IPS-20b (cell line): ENCODE measurements around the gene ZBTB12.
A peak's percentile ranks its signal among the peaks of the same experiment; 100 is the strongest.

ENCODE experiments used
- H3K27ac ChIP-seq: one replicate; pipeline ENCODE4 v1.5.1; 2013; ENCODE audit warnings: low read length
- H3K27me3 ChIP-seq: 2 replicates; pipeline ENCODE4 v1.6.1; 2013; ENCODE audit warnings: mild to moderate bottlenecking, low read length, inconsistent platforms; ENCODE audit not compliant: insufficient read depth
- H3K36me3 ChIP-seq: 2 replicates; pipeline ENCODE4 v1.6.1; 2013; ENCODE audit warnings: low read depth, mild to moderate bottlenecking, inconsistent platforms, low read length, moderate library complexity; ENCODE audit not compliant: insufficient read depth
- H3K4me1 ChIP-seq: 2 replicates; pipeline ENCODE4 v1.6.1; 2013; ENCODE audit warnings: mild to moderate bottlenecking, control low read depth, inconsistent platforms, low read length, moderate library complexity; ENCODE audit not compliant: insufficient read depth
- H3K4me3 ChIP-seq: 2 replicates; pipeline ENCODE4 v1.5.1; 2013; ENCODE audit warnings: mild to moderate bottlenecking, low read length, inconsistent platforms
- H3K9ac ChIP-seq: 2 replicates; pipeline ENCODE4 v1.6.1; 2013; ENCODE audit warnings: low read depth, mild to moderate bottlenecking, inconsistent platforms, low read length, moderate library complexity
- H3K9me3 ChIP-seq: 2 replicates; pipeline ENCODE4 v1.6.1; 2013; ENCODE audit warnings: mild to moderate bottlenecking, low read depth, low read length, inconsistent platforms; ENCODE audit not compliant: insufficient read depth

Gene ZBTB12

DNA sequence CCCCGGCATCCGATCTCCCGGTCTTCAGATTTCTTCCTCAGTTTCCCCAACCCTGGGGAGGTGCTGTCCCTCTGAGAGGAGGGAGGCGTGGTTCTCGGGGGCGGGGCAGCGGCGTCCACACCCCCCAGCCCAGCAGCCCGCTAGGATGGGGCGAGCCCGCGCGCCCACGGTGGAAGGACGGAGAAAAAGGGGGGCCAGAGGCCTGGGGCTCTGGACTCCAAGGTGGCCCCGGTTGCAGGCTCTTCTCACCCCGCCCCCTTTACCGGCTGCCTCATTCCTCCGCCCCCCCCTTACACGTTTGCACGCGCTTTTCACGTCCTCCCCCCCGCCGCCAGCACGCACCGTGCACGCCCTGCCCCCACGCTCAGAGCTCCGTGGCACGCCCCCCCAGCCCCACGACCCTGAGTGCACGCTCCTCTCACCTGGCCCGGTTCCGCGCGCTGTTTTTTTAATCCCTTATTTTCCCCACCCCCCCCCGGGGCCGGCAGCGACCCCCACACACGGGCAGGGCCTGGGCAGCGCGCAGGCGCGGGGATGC, 402 bp downstream of the ZBTB12 start:
- peak overlapping the region; percentile 68; the same call in 1 of the 2 replicates for H3K4me3 ChIP-seq
- H3K36me3 ChIP-seq = peaks cover 8% of the 10 kb centered on the region
- peak overlapping the region; percentile 74; the same call in 1 of the 2 replicates for H3K9ac ChIP-seq
- no peaks in the 10 kb centered on the region for H3K27me3 ChIP-seq
- H3K4me1 ChIP-seq = peaks cover 7% of the 10 kb centered on the region; the same call in 1 of the 2 replicates
- H3K27ac ChIP-seq = no peak overlapping the region
- no peaks in the 10 kb centered on the region for H3K9me3 ChIP-seq

DNA sequence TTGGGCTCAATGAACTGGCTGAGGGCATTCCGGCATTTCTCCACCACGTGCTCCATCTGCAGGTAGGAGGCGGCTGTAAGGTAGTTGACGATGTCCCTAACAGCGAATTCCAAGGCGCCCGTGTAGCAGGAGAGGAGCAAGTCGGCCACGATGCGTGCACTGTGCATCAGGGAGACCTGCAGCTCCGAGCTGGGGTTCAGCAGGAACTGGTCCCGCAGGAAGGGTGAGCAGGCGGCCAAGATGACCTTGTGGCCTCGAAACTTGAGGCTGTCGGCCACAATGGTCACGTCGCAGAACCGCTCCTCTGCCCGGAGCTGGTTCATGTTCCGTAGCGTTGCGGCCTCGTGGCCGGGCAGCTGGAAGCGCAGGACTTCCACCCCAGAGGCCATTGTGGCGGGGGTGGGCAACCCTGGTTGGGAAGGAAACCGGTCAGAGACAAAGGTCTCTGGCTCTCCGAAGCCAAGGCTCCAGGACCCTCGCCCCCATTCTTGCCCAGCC, 920 bp downstream of the ZBTB12 start:
- Histone ChIP-seq H3K4me1 (peaks cover 4% of the 10 kb centered on the region; the same call in 1 of the 2 replicates), H3K27ac (no peak overlapping the region), H3K4me3 (peak overlapping the region; percentile 68; the same call in 1 of the 2 replicates), H3K9me3 (no peaks in the 10 kb centered on the region), H3K36me3 (peaks cover 13% of the 10 kb centered on the region), H3K9ac (peak overlapping the region; percentile 74; the same call in 1 of the 2 replicates), H3K27me3 (no peaks in the 10 kb centered on the region)

DNA sequence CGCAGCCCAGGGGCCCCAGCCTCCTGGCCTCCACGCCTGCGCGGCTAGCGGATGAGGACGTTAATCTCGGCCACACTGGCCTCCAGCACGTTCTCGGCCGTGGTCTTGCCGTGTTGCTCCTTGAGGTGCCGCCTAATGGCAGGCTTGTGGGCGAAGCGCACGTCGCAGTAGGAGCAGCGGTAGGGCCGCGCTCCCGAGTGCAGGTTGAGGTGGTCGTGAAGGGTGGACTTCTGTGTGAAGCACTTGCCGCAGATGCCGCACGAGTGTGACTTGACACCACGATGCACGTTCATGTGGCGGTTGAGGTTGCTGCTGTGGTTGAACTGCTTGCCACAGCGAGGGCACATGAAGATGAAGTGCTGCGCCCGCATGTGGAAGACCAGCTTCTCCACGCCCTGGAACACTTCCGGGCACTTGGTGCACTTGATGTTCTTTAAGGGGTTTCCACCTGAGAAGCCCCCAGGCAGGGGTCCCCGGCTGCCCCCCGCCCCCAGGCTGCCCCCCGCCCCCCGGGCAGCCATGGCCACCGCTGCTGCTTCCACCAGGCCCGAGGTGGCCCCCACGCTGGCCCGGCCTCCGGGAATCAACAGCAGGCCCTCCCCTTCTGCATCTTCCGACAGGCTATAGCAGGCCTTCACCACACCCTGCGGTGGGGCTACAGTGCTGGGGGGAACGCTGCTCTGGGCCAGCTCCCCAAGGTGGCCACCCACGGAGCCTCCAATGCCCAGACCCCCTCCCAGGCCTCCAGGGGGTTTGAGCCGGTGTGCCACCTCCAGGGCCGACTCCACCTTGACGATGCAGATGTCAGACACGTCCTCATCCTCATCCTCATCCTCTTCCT, 1.8 kb downstream of the ZBTB12 start:
- no peaks in the 10 kb centered on the region for H3K27me3 ChIP-seq
- H3K36me3 ChIP-seq = peaks cover 22% of the 10 kb centered on the region
- H3K27ac ChIP-seq = no peak overlapping the region
- H3K4me3 ChIP-seq = no peak overlapping the region
- H3K9me3 ChIP-seq = no peaks in the 10 kb centered on the region
- H3K9ac ChIP-seq = no peak overlapping the region
- peaks cover 4% of the 10 kb centered on the region; the same call in 1 of the 2 replicates for H3K4me1 ChIP-seq

DNA sequence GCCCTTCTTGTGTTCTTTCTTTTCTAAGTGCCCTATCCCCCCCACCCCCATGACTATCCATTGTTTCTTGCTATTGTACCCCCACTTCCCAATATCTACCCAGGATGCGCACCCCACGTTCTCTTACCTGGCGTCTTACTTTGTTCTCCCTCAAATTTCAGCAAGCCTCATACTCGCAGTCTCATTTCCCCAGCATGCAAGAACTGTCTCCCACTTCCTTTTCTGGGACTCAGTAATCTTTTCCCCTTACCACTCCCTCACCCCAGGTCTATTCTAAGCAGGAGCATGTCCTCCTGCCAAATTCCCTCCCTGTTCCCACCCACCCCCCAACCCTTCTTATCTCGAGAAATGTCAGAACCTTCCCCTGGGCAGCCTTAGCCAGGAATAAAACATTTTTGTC, 2.7 kb downstream of the ZBTB12 start:
- H3K9ac ChIP-seq = no peak overlapping the region

DNA sequence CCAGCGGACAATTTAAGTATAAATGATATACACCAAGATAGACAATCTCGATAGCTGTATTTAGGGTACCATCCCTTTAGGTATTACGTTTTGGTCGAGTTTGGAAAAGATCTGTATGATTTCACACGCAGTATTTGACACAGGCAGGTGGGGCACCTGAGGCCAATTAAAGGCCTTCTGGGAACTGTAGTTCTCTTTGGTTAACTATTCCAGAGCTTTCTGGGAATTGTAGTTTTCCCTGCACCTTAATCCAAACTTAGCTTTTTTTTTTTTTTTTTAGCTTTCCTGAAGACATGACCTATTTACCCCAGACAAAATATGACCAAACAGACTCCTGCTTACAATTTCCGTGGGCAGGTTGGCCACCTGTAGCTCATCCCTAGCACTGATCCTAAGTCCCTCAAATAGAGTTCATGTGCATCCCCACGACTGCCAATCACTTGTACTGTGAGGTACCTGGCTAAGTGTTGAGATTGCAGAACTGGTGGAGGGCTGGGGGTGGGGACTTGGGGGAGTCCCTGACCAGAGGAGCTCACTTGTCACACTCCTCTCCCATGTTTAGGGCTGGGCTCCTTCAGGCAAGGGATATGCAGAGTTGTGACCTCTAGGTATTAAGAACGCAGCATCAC, 3.4 kb downstream of the ZBTB12 start:
- H3K27ac ChIP-seq = no peak overlapping the region
- peak overlapping the region; percentile 79; the same call in 1 of the 2 replicates for H3K9ac ChIP-seq
- peaks cover 4% of the 10 kb centered on the region; the same call in 1 of the 2 replicates for H3K4me1 ChIP-seq
- no peaks in the 10 kb centered on the region for H3K27me3 ChIP-seq
- H3K9me3 ChIP-seq = no peaks in the 10 kb centered on the region
- H3K36me3 ChIP-seq = peaks cover 34% of the 10 kb centered on the region
- H3K4me3 ChIP-seq = peak overlapping the region; percentile 86

More for the DNA sequence above, 2.7 kb downstream of the ZBTB12 start:
- Histone ChIP-seq H3K4me1 (peaks cover 4% of the 10 kb centered on the region; the same call in 1 of the 2 replicates), H3K4me3 (no peak overlapping the region), H3K9me3 (no peaks in the 10 kb centered on the region), H3K27ac (no peak overlapping the region), H3K27me3 (no peaks in the 10 kb centered on the region), H3K36me3 (peaks cover 31% of the 10 kb centered on the region)

DNA sequence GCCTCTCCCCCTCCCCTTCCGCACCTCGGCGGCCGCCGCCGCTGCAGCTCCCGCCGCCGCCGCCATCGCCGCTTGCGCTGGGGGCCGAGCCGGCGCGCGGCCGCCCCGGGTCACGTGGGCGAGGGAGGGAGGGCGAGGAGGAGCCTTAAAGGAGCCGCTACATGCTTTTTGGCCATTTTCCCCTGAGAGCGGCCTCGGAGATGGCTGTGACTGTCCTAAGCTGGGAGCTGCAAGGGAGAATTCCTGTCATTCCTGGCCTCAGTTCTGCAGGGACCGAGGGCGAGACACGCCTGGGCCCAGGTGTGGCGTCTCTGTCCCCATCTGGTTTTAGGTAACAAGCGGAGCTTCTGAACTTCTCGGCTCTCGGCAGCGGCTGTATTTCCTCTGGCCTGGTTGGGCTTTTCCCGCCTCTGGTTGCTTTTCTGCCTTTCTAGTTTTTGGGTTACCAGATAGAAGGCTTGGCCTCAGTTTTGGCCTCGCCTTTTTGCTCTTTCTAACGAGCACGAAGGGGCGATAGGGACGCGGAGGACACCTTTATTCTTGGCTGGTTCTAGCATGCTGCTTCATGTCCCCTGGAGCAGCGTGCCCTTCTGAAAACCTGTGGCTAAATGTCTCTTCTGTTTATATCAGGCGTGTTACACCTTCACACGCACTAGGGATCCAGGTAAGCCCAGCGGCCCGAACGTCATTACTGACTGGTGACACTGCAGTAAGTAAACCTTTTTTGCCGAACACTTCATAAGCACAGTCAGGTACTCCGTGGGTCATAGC, 4.1 kb downstream of the ZBTB12 start, which contains the start of gene EHMT2:
Gene EHMT2, minus strand, starts transcription at position 87 of the 771 bp plus-strand sequence. Its CDS starts 21 bp downstream, at position 66.
- no peaks in the 10 kb centered on the region for H3K9me3 ChIP-seq
- H3K27ac ChIP-seq = no peak within 1 kb of the TSS
- no peaks in the 10 kb centered on the region for H3K27me3 ChIP-seq
- peaks cover 40% of the 10 kb centered on the region for H3K36me3 ChIP-seq
- peak within 1 kb of the TSS; percentile 86 for H3K4me3 ChIP-seq
- peak within 1 kb of the TSS; percentile 79 for H3K9ac ChIP-seq
- peaks cover 4% of the 10 kb centered on the region; the same call in 1 of the 2 replicates for H3K4me1 ChIP-seq

DNA sequence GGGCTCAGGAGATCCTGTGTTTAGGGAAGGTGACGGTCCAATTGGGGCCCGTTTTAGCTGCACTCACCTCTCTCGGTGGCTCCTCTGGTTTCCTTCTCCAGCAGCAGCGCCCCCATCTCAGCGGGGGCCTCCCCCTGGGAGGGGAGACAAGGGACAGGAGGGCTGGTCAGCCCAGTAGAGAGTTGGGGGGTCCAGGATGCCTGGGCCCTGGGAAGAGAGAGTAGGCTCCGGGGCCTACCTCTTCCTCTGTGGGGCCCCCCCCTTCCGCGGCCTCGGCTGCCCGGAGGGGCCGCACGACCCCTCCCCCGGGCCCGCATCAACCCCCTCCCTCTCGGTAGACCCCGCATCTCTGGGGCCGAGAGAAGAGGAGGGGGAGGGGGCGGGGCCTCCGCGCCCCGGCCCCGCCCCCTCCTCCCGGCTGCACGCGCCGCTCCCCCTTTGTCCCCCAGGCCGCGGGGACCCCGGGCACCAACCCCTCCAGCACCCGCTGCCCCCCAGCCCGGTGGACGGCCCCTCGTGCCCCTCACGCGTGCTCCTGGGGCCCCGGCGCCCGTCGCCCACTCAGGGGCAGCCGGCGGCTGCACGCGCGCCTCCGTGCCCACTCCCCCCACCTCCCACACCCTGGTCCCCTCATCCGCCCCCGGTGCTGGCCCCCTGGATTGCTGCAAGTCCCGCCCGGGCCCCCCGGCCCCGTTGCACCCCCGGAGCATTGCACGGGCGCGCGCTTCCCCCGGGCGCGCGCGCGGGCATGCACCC, 4.9 kb downstream of the ZBTB12 start:
- Histone ChIP-seq H3K9me3 (no peaks in the 10 kb centered on the region), H3K4me1 (peaks cover 4% of the 10 kb centered on the region; the same call in 1 of the 2 replicates), H3K36me3 (peaks cover 48% of the 10 kb centered on the region), H3K27ac (no peak overlapping the region), H3K9ac (peak overlapping the region; percentile 74), H3K4me3 (peak overlapping the region; percentile 86), H3K27me3 (no peaks in the 10 kb centered on the region)

DNA sequence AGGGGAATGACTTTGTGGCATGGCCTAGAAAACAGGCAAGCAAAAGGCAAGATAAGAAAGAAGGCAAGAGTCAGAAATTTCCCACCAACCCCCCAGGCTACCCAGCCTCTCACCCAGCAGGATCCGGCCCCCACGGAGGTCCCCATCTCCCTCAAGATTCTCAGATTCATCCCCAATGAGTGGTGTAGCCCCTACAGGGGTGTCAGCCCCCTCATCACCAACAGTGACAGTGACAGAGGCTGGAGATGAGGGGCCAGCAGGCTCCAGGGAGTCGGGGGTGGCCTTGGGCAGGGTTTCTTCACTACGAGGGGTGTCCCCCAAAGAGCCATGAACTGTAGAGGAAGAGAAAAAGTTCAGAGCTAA, 5.4 kb downstream of the ZBTB12 start:
- Histone ChIP-seq H3K9me3 (no peaks in the 10 kb centered on the region), H3K27me3 (no peaks in the 10 kb centered on the region), H3K36me3 (peaks cover 54% of the 10 kb centered on the region), H3K4me1 (peaks cover 4% of the 10 kb centered on the region; the same call in 1 of the 2 replicates), H3K9ac (peak overlapping the region; percentile 74), H3K4me3 (peak overlapping the region; percentile 86), H3K27ac (no peak overlapping the region)

DNA sequence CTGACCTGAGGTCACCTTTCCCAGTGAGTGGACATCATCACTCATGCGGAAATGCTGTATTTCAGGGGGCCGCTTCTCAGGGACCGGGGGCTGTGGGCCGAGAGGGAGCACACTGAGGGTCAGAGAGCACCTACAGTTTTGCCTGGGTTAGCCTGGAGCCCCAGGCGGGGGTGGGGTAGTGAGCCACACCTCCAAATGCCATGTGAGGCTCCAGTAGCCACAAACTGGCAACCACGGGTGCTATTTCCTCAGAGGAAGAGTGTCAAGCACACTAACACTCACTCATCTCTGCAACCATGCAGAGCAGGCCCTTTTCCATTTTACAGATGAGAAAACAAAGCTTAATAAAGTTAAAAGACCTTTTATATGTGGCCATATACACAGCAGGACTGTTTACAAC, 9.1 kb downstream of the ZBTB12 start:
- Histone ChIP-seq H3K36me3 (peaks cover 79% of the 10 kb centered on the region), H3K4me3 (no peak overlapping the region), H3K9ac (no peak overlapping the region), H3K27me3 (no peaks in the 10 kb centered on the region), H3K27ac (no peak overlapping the region), H3K9me3 (no peaks in the 10 kb centered on the region), H3K4me1 (no peaks in the 10 kb centered on the region)

DNA sequence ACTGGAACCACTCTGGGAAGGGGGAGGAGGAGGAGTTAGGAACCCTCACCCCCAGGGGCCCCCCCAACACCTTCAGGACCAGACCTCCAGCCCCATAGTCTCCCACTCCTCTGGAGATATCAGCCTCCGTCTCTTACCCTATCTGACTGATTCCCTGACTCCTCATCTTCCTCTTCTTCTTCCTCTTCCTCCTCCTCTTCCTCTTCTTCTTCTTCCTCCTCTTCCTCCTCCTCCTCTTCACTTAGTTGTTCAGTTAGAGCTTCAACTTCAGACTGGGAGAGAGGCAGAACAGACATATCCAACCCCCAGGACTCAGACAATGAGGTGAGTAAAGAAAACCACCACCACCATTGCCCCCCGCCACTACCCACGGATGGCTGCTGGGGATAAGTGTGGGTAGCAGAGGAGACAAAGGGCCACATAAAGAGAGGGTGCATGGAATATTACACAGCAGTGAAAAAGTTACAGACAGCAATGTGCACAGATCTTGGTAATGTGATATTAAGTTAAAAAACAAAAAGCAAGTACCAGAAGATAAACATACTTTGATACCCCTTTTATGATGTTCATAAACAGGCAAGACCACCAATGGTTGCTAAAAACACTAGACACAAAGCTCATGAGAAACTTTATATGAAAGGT, 12.4 kb downstream of the ZBTB12 start:
- Histone ChIP-seq H3K4me3 (no peak overlapping the region), H3K36me3 (peaks cover 89% of the 10 kb centered on the region), H3K9ac (no peak overlapping the region), H3K9me3 (no peaks in the 10 kb centered on the region), H3K4me1 (no peaks in the 10 kb centered on the region), H3K27ac (no peak overlapping the region), H3K27me3 (no peaks in the 10 kb centered on the region)
